ENCODE data around the gene MCC.

DNA sequence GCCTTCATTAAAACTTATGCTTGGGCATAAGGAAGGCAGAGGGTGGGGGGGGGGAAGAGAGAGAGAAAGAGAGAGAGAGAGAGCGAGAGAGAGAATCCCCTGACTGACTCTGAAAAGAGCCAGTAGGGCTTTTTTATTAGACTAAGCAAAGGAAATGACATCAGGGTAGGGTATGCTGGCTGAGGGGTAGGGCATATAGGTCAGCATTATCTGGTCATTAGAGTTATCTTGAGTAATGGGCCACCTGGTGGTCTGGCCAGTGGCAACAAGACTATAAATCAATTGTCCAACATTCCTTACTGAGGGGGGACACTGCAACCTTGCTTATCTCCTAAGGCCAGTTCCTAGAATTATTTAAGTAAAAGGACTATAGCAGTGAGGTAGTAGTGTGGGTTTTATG lies 120.7 kb downstream of the MCC start:
- TF ChIP-seq, protein P1, sequence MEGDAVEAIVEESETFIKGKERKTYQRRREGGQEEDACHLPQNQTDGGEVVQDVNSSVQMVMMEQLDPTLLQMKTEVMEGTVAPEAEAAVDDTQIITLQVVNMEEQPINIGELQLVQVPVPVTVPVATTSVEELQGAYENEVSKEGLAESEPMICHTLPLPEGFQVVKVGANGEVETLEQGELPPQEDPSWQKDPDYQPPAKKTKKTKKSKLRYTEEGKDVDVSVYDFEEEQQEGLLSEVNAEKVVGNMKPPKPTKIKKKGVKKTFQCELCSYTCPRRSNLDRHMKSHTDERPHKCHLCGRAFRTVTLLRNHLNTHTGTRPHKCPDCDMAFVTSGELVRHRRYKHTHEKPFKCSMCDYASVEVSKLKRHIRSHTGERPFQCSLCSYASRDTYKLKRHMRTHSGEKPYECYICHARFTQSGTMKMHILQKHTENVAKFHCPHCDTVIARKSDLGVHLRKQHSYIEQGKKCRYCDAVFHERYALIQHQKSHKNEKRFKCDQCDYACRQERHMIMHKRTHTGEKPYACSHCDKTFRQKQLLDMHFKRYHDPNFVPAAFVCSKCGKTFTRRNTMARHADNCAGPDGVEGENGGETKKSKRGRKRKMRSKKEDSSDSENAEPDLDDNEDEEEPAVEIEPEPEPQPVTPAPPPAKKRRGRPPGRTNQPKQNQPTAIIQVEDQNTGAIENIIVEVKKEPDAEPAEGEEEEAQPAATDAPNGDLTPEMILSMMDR (IDR thresholded peaks at IDR 0.05) = no peak
- no peak for TF ChIP-seq POLR2A (IDR thresholded peaks at IDR 0.05)
